LoVo (cell line): ENCODE results near the gene WWC2.

Experiments used
- DNase-seq: peaks from one replicate; pipeline ENCODE4 v3.0.0-alpha.2; 2016; ENCODE audit warnings: low spot score

Gene WWC2

GRCh38 chr4:183256756-183257385 is 157.8 kb downstream of the WWC2 start:
- DNase-seq: peak; percentile 39

GRCh38 chr4:183257808-183258207 is 158.8 kb downstream of the WWC2 start:
- DNase-seq: no peak

DNA sequence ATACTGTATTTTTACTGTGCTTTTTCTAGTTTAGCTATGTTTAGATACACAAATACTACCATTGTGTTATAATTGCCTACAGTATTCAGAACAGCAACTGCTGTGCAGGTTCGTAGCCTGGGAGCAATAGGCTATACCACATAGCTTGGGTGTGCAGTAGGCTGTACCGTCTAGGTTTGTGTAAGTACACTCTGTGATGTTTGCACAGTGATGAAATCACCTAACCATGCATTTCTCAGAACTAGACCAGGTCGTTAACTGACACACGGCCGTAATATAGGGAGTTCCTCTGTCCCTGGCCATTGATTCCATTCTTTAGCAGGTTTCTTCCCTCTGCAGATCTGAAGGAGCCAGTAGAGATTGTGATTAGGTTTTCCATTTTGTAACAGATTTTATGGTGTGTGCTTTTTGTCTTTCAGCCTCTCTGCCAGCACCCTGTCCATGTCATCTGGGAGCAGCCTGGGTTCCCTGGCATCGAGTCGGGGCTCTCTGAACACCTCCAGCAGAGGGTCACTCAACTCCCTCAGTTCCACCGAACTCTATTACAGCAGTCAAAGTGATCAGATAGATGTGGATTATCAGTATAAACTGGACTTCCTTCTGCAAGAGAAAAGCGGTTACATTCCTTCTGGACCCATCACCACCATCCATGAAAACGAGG is 161.6 kb downstream of the WWC2 start:
- DNase-seq: no peak

DNA sequence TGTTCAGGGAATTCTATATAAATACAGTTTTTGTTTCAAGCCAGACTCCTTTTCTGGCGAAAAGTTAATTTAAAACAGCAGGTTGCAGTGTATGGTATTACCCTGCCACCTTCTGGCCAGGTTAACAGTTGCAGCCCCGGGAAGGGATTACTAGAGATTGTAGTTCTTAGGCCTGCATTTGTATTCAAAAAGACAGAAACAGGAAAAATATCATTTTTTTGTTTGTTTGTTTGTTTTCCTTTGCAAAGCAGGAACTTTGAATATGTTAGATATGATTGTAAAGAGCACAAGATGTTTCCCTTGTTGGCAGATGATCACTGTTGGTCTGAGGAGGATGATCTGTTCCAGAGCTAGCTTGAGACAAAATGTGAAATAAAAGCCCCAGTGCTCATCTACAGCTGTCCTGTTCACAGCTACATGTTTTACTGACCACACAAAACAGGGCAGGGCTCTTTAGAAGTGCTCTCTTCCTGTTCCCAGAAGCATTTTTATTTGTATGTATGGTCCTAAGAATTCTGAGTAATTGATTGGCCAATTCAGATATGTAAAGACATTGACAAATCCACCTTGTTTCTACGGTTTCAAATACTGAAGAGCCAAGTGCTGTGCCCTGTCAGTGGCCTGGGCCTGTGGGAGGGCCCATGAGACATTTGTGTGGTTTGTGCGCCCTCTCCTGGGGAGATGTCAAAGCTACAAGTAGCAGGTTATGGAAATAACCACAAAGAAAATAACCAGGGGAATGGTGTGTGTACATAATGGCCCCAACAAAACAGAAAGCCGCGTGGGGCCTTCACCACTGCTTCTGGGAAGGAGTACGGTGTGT is 163.1 kb downstream of the WWC2 start:
- DNase-seq: peak; percentile 66

DNA sequence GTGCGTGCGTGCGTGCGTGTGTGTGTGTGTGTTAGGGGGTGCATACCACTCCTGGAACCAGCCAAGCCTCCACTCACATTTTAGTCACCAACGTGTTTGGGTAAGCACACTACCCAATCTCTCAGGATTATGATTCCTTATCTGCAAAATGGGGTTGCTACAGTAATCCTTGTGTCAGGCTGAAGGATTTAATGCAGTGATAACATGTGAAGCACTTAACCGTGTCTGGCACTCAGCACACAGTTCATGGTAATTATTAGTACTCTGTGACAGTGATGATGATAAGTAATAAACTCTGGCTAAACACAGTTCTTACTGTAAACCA is 163.7 kb downstream of the WWC2 start:
- no peak for DNase-seq

GRCh38 chr4:183263787-183264386 is 164.8 kb downstream of the WWC2 start:
- no peak for DNase-seq

DNA sequence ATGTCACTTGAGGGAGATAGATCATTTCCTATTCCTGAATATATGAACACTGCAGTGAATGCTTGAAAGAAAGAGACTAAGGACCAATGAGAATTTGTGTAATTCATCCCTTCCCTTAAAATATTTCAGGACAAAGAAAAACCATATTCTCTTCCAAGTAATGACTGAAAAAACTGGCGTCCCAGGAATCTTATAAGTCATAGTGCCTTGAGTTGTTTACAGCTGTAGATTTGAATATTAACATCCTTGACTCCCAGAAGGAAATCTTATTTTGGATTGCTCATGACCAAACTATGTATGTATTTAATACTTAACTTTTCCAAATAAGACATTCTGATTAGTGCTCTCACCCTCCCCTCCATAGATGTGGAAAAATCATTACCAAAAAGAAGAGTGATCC is 165.6 kb downstream of the WWC2 start:
- no peak for DNase-seq

DNA sequence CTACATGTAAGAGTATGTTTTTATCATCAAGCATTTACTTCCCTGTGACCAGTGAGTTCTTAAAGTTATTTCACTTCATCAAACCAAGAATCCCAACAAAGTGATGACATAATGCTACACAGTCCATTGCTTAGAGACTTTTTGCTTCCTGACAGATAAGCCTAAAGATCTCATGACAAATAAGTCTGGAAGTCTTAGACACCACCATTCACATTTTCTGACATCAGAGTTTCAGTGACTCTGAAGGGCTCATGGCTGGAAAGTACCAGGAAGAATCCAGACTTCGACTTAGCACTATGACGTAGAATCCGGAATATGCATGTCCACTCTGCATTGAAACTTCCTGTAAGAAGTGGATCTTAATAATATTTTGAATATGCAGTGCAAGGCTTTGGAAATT is 167.3 kb downstream of the WWC2 start:
- DNase-seq: no peak

DNA sequence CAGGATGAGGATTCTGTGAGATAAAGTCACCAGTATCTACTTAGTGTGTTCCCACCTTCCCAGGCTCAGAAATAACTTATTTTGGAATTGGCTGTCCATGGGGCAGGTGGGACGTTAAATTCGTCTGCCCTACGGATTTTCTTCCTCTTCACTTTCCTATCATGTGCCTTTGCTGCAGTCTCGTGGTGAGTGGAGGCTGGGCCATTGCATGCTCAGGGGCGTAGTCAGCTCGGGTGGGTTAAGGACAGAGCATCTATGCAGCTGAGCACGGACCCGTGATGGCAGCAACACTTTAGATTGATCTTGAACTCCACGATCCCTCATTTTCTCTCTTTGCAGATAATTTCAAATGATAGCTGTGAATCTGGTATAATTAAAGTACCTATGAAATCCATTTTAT is 169.5 kb downstream of the WWC2 start:
- DNase-seq: no peak

- no peak for DNase-seq
Measured at GRCh38 chr4:183272384-183272783, 173.3 kb downstream of the WWC2 start.

DNA sequence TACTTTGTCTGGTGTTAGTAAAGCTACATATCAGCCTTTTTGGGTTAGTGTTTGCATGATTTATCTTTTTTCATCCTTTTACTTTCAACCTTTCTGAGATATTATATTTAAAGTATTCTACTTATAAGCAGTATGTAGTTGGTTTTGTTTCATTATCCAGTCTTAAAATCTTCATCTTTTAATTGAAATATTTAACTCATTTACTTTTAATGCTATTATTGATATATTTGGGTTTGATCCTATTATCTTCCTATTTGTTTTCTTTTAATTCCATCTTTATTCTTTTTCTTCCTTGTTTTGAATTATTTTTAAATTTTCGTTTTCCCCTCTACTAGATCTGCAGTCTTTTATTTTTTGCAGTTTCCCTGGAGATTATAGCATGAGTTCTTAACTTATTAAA is 177.0 kb downstream of the WWC2 start:
- no peak for DNase-seq

DNA sequence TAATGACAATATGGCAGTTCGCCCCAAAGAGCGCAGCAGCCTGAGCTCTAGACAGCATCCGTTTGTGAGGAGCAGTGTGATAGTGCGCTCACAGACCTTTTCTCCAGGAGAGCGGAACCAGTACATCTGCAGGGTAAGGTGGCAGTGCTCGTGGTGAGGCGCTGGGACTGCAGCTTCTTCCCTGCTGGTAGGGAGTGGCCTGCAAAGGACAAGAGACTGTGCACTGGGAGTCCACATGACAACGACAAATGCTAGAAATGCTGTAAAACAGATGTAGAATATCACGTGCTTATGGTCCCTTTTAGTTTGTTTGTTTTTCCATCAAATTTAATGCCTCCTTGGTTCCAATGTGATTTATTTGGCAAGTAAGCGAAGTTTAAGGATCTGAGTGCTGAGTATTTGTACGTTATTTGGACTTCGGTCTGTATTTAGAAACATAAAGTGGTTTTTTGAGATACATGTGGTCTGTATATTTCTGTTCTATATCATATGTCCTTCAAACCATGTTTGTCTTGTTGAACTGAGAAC is 185.3 kb downstream of the WWC2 start:
- no peak for DNase-seq

- DNase-seq: no peak
Measured at GRCh38 chr4:183284965-183285364, 185.9 kb downstream of the WWC2 start.

DNA sequence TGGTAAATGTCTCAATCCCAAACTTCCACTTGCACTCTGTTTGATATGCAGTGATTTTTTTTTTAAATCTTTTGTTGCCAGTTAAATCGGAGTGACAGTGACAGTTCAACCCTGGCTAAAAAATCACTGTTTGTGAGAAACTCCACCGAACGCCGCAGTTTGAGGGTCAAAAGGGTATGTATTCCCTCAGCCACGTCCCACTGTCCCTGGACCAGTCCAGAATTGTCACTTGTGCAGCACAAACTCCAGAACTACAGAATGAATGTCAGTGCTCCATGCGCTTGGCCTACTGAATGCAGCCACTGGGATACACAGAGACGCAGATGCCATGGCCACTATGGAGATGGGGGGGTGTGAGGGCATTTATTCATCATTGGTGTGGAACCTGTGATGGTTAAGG is 186.8 kb downstream of the WWC2 start:
- DNase-seq: no peak

GRCh38 chr4:183286590-183287308 is 187.7 kb downstream of the WWC2 start:
- no peak for DNase-seq

DNA sequence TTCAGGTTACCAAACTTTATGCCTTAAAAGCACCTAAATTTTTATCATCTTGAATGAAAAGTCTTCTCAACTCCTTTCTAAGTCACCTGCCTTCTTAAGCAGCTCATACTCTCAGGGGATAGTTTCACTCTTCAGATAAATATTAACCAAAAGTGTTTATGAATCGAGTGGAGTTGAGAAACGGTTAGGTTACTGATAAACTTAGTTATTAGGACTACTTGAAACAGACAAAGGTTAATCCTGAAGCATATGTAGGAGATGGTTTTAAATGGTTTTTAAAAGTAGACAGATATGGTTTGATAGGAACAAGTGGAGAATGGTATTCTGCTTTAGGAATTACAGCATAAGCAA is 188.2 kb downstream of the WWC2 start:
- DNase-seq: no peak

DNA sequence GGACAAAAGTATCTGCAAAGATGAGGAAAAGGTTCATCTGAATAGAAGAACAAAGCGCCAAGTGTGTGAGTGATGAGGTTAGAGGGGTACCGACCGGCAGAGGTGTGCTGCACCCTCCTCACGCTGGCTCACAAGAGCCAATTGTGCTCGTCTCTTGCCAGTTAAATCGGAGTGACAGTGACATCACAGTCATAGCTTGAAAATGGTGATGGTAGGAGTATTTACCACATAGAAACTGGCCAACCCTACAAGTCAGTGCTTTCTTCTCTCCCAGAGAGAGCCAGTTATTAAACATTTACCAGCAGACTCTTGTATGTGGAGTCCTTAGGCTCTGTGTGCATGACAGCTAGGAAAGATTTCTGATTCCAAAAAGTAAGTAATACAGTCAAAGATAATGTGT is 188.6 kb downstream of the WWC2 start:
- no peak for DNase-seq

DNA sequence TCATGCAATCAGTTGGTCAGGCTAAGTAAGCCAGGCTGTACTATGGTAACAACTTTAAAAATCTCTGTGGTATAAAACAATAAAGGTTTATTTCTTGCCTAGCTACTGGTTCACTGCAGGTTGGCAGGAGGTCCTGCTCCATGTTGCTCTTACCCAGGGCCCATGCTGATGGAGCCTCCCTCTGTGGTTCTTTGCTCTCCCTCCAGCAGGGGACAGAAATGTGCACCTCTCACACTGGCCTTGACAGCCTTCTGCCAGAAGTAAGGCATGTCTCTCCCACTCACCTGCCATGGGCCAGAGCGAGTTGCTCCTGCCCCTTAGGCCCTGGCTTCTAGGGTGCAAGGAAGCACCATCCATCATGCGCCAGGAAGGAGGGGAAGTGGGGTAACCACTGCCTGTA is 189.9 kb downstream of the WWC2 start:
- no peak for DNase-seq

DNA sequence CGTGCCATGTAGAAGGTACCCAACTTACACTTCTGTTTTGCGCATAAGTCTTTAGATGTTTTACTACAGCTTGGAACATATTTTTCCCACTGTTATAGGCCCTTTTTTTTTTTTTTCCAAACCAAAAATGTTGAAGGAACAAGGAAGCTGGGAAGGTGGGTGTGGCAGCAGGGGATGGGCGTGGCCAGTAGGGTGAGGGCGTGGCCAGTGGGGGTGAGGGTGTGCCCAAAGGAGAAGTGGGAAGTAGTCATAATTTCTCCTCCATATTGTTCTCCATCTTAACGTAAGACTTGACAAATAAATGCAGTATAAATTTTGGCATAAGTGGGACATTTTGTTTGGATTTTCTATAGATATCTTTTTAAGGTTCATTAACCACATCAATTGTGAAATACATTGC is 190.6 kb downstream of the WWC2 start:
- DNase-seq: no peak

DNA sequence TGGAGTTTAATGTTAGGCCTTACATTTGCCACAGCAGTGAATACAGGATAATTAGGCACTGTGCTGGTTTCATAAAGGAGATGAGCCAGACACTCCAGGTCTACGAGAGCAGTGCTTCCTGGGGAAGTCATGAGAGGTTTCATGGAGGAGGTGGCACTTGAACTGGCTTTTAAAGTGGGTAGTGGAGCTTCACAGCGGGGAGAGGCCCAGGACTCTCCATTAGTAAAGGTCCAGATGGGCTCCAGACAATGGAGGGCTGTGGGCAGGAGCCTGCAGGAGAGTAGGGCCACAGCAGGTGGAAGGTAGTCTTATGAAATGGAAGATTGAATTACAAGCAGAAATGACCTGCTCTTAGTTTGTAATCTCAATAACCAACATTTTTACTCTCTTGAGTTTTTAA is 192.0 kb downstream of the WWC2 start:
- DNase-seq: no peak

DNA sequence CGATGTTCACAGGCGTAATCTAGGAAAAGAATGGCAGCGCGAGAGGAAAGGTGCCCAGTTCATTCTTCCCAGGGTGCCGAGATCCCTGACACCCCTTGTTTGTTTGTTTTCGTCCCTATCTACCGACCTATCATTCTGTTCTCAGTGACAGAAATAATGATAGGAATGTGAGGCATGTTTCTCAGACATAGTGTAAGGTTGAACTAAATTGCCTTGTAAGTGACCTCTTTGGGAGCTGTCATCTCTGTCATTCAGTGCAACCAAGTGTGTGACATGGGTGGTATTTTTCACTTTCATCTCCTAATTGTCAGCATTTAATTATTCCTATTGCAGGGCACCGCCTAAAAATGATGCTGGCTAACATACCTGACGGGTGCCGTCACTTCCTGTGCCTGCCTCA is 196.7 kb downstream of the WWC2 start:
- DNase-seq: no peak

- DNase-seq: no peak
Measured at GRCh38 chr4:183297675-183298074, 198.6 kb downstream of the WWC2 start.
